Subcutaneous adipose tissue (tissue), 4 donors: ENCODE results near the gene SESN1. TPM values are rescaled to one million over a fixed set of nuclear protein-coding genes. Genes with fewer than 3 reads are reported as not detected.

Source experiments
- total RNA-seq, 4 donors: library from RNA; depleted of rRNA; stranded (reverse); fragments of >200 nt; gene quantifications; one replicate each; pipeline ENCODE4 v1.1.0, GENCODE V29; 2016
- TF ChIP-seq, protein P1 (sequence below): fragments of 450-650 bp; IDR thresholded peaks from one replicate; pipeline ENCODE4 v1.5.1; 2016; ENCODE audit warnings: low read depth, mild to moderate bottlenecking, control low read depth, antibody characterized with exemption, moderate library complexity

The SESN1 gene
- total RNA-seq, 4 donors from 2014 or later, result 67.8 to 208 (median 162) TPM

DNA sequence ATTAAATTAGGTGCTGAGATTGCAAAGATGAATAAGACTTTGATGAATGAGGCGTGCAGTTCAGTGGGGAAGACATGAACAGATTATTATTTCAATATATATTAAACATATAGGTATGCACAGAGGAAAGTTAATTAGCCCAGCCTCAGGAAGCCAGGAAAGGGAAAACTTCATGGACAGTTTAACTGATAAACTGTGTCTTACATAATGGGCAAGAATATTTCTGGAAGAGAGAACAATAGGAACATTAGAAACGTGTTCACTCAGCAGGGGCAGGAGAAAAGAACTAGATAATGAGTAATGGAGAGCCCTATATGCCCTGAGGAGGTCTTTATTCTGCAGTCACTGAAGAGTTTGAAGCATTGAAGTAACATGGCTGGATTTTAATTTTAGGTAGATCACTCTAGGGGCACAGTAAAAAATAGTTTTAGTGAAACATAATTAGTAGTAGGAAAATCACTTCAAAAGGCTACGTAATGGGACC lies 24.3 kb upstream of the SESN1 start:
- TF ChIP-seq, protein P1, sequence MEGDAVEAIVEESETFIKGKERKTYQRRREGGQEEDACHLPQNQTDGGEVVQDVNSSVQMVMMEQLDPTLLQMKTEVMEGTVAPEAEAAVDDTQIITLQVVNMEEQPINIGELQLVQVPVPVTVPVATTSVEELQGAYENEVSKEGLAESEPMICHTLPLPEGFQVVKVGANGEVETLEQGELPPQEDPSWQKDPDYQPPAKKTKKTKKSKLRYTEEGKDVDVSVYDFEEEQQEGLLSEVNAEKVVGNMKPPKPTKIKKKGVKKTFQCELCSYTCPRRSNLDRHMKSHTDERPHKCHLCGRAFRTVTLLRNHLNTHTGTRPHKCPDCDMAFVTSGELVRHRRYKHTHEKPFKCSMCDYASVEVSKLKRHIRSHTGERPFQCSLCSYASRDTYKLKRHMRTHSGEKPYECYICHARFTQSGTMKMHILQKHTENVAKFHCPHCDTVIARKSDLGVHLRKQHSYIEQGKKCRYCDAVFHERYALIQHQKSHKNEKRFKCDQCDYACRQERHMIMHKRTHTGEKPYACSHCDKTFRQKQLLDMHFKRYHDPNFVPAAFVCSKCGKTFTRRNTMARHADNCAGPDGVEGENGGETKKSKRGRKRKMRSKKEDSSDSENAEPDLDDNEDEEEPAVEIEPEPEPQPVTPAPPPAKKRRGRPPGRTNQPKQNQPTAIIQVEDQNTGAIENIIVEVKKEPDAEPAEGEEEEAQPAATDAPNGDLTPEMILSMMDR, result no peak

DNA sequence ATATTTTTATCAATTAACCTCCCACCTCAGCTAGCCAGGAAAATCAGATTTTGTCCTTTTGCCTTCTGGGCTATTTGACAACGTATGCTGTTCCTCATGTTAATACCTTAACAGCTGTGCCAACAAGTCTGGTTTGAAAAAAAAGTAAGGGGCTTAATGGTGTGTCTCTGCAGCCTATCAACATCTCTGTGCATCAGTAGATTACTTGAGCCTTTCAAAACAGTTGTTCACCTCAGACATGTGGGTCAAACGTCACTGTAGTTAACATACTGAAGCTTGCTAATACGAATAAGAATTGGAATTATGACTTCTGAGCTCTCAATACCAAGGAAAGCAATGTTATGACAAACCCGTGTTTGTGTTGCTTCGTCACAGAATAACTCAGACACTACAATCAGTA lies 23.7 kb upstream of the SESN1 start:
- TF ChIP-seq, protein P1, result no peak

DNA sequence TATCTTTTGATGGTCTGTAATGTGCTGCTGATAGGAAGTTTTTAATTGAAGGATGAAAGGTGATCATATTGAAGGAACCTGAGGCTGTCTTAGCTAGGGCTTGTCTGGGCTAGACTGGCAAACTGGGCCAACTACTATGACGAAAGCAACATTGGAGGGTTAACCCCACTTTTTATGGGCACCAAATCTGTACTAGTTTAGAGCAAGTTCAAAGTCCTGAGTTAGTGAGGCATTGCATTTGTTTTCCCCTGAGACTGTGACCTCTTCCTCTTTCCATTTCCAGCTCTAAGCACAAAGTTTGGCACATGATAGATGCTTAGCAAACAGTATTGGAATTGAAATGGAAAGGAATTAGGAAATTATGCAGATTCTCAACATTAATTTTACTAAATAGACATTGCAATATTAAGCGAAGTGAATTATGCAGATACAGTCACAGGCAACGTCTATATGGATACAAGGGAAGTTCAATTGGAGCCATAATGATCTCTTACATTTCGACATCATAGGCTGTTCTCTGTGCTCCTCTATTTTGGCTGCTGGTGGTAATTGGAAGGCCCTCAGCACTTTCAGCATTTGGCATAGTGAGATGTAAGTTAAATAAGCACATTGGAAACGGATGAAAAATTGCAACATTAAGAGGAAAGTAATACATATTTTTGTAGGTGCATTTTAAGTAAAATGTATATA lies 22.8 kb upstream of the SESN1 start:
- TF ChIP-seq, protein P1, result no peak

DNA sequence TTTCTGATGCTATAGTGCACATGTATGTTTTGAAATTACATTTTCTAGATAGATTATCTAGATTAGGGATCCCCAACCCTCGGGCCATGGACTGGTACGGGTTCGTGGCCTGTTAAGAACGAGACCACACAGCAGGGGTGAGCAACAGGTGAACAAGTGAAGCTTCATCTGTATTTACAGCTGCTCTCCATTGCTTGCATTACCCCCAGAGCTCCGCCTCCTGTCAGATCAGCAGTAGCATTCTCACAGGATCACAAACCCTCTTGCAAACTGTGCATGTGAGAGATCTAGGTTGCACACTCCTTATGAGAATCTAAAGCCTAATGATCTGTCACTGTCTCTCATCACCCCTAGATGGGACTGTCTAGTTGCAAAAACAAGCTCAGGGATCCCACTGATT lies 11.0 kb upstream of the SESN1 start:
- TF ChIP-seq, protein P1, result no peak

DNA sequence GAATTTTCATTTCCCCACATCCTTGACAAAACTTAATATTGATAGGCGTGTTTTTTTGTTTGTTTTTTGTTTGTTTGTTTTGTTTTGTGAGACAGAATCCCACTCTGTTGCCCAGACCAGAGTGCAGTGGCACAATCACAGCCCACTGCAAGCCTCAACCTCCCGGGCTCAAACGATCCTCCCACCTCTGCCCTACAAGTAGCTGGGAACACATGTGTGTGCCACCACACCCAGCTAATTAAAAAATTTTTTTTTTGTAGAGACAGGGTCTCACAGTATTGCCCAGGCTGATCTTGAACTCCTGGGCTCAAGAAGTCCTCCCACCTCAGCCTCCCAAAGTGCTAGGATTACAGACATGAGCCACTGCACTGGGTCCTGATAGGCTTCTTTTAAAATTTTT lies 9.9 kb upstream of the SESN1 start:
- TF ChIP-seq, protein P1, result no peak

DNA sequence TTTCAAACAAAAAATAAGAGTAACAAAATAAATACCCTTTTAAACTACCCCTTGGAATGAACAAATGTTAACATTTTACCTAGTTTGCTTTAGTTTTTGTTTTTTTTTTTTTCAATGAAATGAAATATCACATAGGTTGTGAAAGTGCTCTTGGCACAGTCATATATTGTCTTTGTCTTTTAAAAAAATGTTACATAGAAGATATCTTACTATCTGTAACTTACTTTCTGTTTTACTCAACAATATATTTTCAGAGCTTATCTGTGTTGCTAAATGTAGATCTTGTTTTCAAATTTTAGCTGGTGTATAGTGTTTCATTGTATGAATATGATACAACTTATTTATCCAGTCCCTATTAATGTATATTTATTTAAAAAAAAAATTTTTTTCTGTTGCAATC lies 9.3 kb upstream of the SESN1 start:
- TF ChIP-seq, protein P1, result no peak

DNA sequence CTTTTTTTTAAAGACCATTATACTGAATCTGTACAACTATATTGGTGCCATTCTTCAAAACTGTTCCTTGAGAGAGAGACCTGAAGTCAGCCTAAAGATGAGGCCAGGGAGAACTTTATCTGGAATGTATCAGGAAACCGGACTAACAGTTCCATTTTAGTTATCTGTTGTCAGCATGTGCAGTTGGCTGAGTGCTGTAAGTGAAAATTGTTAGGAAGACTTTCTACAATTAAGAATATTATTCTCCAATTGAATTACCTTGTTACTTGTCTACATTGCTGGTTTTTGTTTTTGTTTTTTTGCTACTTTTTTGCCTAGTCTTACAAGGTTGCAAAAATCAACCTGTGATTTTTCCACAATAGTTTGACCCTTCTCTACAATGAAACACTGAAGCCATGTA lies 8.1 kb upstream of the SESN1 start:
- TF ChIP-seq, protein P1, result no peak
